H1 (cell line): ENCODE measurements around the gene TCF7L2. TPM values are rescaled to one million over a fixed set of nuclear protein-coding genes. Genes with fewer than 3 reads are reported as not detected.

Source experiments
- CTCF ChIA-PET: fragments of 300-600 bp; sonication (Branson Sonifier 250); formaldehyde crosslinking; loops from one replicate; lab custom pipeline; 2021; ENCODE audit not compliant: partially characterized antibody; lab: Charles Lee
- POLR2A ChIA-PET: fragments of 300-600 bp; sonication (Branson Sonifier 250); formaldehyde crosslinking; loops from one replicate; lab custom pipeline; 2021; ENCODE audit warnings: inconsistent platforms; ENCODE audit not compliant: partially characterized antibody; lab: Charles Lee
- DNase-seq, 2 experiments: peaks; one replicate each; pipeline versions ENCODE4 v3.0.0 to v3.0.0-alpha.2; 2010 to 2022; ENCODE audit warnings: low spot score in 2 of 2, low read depth in 1 of 2, mixed read lengths in 1 of 2
- FAIRE-seq: peaks from 2 replicates; lab custom pipeline; 2011; peaks lifted over from hg19 to GRCh38; lab: Jason Lieb, UNC
- H2AFZ ChIP-seq: 2 replicates; pipeline ENCODE4 v1.8.1; 2012; ENCODE audit warnings: low read length, inconsistent platforms
- H2AK5ac ChIP-seq: 2 replicates; pipeline ENCODE4 v1.6.1; 2013; ENCODE audit warnings: low read depth, low read length
- H2BK120ac ChIP-seq: replicated peaks from 2 replicates; pipeline ENCODE3; 2013; ENCODE audit warnings: low read depth, low read length, inconsistent platforms
- H2BK12ac ChIP-seq: 2 replicates; pipeline ENCODE4 v1.6.1; 2013; ENCODE audit warnings: low read depth, low read length
- H2BK15ac ChIP-seq: 2 replicates; pipeline ENCODE4 v1.6.1; 2013; ENCODE audit warnings: low read length
- H2BK20ac ChIP-seq: 2 replicates; pipeline ENCODE4 v1.6.1; 2013; ENCODE audit warnings: low read length
- H2BK5ac ChIP-seq: 2 replicates; pipeline ENCODE4 v1.6.1; 2013; ENCODE audit warnings: low read depth, low read length
- H3K14ac ChIP-seq: 2 replicates; pipeline ENCODE4 v1.6.1; 2013; ENCODE audit warnings: inconsistent platforms; ENCODE audit not compliant: insufficient read length
- H3K18ac ChIP-seq: 2 replicates; pipeline ENCODE4 v1.6.1; 2013; ENCODE audit warnings: low read length; ENCODE audit errors: extremely low read depth
- H3K23ac ChIP-seq: 2 replicates; pipeline ENCODE4 v1.6.1; 2013; ENCODE audit warnings: inconsistent platforms; ENCODE audit not compliant: insufficient read length
- H3K23me2 ChIP-seq: 2 replicates; pipeline ENCODE4 v1.6.1; 2013; ENCODE audit warnings: low read depth, low read length
- H3K27ac ChIP-seq: 2 replicates; pipeline ENCODE4 v1.6.1; 2011; ENCODE audit warnings: low read depth, low read length, inconsistent platforms
- H3K27me3 ChIP-seq, 4 experiments: replicated peaks in 1 of 4; 1 replicate in 1 of 4; 2 replicates in 3 of 4; pipeline versions ENCODE4 v1.6.1 to v1.8.1; 2011 to 2013; ENCODE audit warnings: low read length in 3 of 4, mild to moderate bottlenecking in 3 of 4, inconsistent platforms in 2 of 4, mixed read lengths in 2 of 4, moderate library complexity in 1 of 4; ENCODE audit not compliant: control insufficient read depth in 3 of 4, insufficient read depth in 3 of 4; ENCODE audit errors: extremely low read depth in 1 of 4
- H3K36me3 ChIP-seq, 4 experiments: 2 replicates each; pipeline versions ENCODE4 v1.6.1 to v1.8.1; 2011 to 2013; ENCODE audit warnings: mild to moderate bottlenecking in 4 of 4, low read length in 3 of 4, moderate library complexity in 2 of 4, control low read depth in 1 of 4, inconsistent platforms in 1 of 4; ENCODE audit not compliant: insufficient read depth in 4 of 4, control insufficient read depth in 2 of 4
- H3K4ac ChIP-seq: replicated peaks from 2 replicates; pipeline ENCODE3; 2013; ENCODE audit warnings: low read length, low read depth, mixed read lengths, inconsistent platforms; ENCODE audit not compliant: insufficient read length
- H3K4me1 ChIP-seq, 4 experiments: replicated peaks in 1 of 4; 1 replicate in 1 of 4; 2 replicates in 3 of 4; pipeline versions ENCODE4 v1.6.1 to v1.8.1; 2011 to 2013; ENCODE audit warnings: low read length in 3 of 4, inconsistent platforms in 2 of 4, mixed read lengths in 1 of 4; ENCODE audit not compliant: insufficient read depth in 4 of 4, control insufficient read depth in 3 of 4
- H3K4me2 ChIP-seq, 2 experiments: 2 replicates each; pipeline versions ENCODE4 v1.6.1 to v1.8.1; 2011 to 2013; ENCODE audit warnings: low read depth in 2 of 2, low read length in 2 of 2, control low read depth in 1 of 2, inconsistent platforms in 1 of 2, mild to moderate bottlenecking in 1 of 2; ENCODE audit not compliant: insufficient read depth in 1 of 2
- H3K4me3 ChIP-seq, 4 experiments: fragments of 200-600, 300-600 bp in 1 of 4; sonication (generic), shearing (Covaris generic), sonication (Bioruptor Twin) in 1 of 4; 2 replicates each; pipeline versions ENCODE4 v1.5.1 to v1.8.1; 2011 to 2016; ENCODE audit warnings: low read length in 4 of 4, low read depth in 3 of 4, control low read depth in 2 of 4, inconsistent platforms in 2 of 4, mild to moderate bottlenecking in 2 of 4, mixed read lengths in 1 of 4, moderate library complexity in 1 of 4; ENCODE audit not compliant: insufficient read depth in 2 of 4; ENCODE audit errors: extremely low read depth in 1 of 4
- H3K56ac ChIP-seq: replicated peaks from 2 replicates; pipeline ENCODE3; 2013; ENCODE audit warnings: low read depth, mild to moderate bottlenecking, mixed read lengths, low read length, inconsistent platforms; ENCODE audit not compliant: insufficient read length
- H3K79me1 ChIP-seq: 2 replicates; pipeline ENCODE4 v1.6.1; 2013; ENCODE audit warnings: low read depth, low read length, control low read depth
- H3K79me2 ChIP-seq, 2 experiments: 2 replicates each; pipeline versions ENCODE4 v1.6.1 to v1.8.1; 2012 to 2013; ENCODE audit warnings: low read length in 2 of 2, mild to moderate bottlenecking in 2 of 2, inconsistent platforms in 1 of 2; ENCODE audit not compliant: insufficient read depth in 2 of 2, control insufficient read depth in 1 of 2
- H3K9ac ChIP-seq, 4 experiments: replicated peaks in 1 of 4; 1 replicate in 1 of 4; 2 replicates in 3 of 4; pipeline versions ENCODE4 v1.6.1 to v1.8.1; 2011 to 2013; ENCODE audit warnings: low read depth in 3 of 4, low read length in 3 of 4, control low read depth in 2 of 4, mild to moderate bottlenecking in 2 of 4, moderate library complexity in 2 of 4, inconsistent platforms in 1 of 4; ENCODE audit errors: extremely low read depth in 1 of 4
- H3K9me3 ChIP-seq, 2 experiments: 2 replicates each; pipeline versions ENCODE4 v1.6.1 to v1.8.1; 2012 to 2013; ENCODE audit warnings: mild to moderate bottlenecking in 2 of 2, moderate library complexity in 2 of 2, control low read depth in 1 of 2, inconsistent platforms in 1 of 2, low read depth in 1 of 2, low read length in 1 of 2, mixed read lengths in 1 of 2; ENCODE audit not compliant: insufficient read depth in 2 of 2
- H4K20me1 ChIP-seq, 2 experiments: replicated peaks in 1 of 2; 2 replicates each; pipeline versions ENCODE3 to v1.8.1; 2011 to 2013; ENCODE audit warnings: inconsistent platforms in 2 of 2, low read length in 2 of 2, mild to moderate bottlenecking in 1 of 2; ENCODE audit not compliant: insufficient read depth in 2 of 2, control insufficient read depth in 1 of 2
- H4K5ac ChIP-seq: 2 replicates; pipeline ENCODE4 v1.6.1; 2013; ENCODE audit warnings: low read length, low read depth, mixed read lengths, inconsistent platforms; ENCODE audit not compliant: insufficient read length
- H4K8ac ChIP-seq: 2 replicates; pipeline ENCODE4 v1.8.0; 2013; ENCODE audit warnings: mild to moderate bottlenecking, moderate library complexity, low read length, inconsistent platforms; ENCODE audit not compliant: insufficient read depth; ENCODE audit errors: extremely low read depth
- H4K91ac ChIP-seq: replicated peaks from 2 replicates; pipeline ENCODE3; 2013; ENCODE audit warnings: low read length, mixed read lengths, inconsistent platforms; ENCODE audit not compliant: insufficient read length
- CEBPB ChIP-seq: IDR thresholded peaks from 2 replicates; pipeline ENCODE4 v1.6.1; 2012; ENCODE audit warnings: low read depth, low read length
- WGBS, 2 experiments: shearing (Covaris generic) in 1 of 2; methylation state at CpG; one replicate each; pipeline versions ENCODE4 v1.1.6 to v1.1.7; 2013 to 2015; ENCODE audit warnings: low lambda C conversion rate in 2 of 2, mixed read lengths in 2 of 2, inconsistent platforms in 1 of 2, low coverage in 1 of 2, missing lambda C conversion rate in 1 of 2; ENCODE audit not compliant: insufficient replicate concordance in 2 of 2, insufficient coverage in 1 of 2, insufficient read length in 1 of 2; ENCODE audit errors: extremely low coverage in 1 of 2, missing lambda C conversion rate in 1 of 2; 5-methylcytosine and 5-hydroxymethylcytosine counted together
- polyA plus RNA-seq, 7 experiments: library from polyadenylated mRNA; depleted of rRNA in 3 of 7; stranded (reverse) in 5 of 7; unstranded in 2 of 7; fragments of >200 nt in 5 of 7; fragments of 200-250 nt in 2 of 7; gene quantifications; 1 replicate in 5 of 7; 2 replicates in 1 of 7; 4 replicates in 1 of 7; pipeline versions ENCODE4 v1.2.1 to v1.2.3, GENCODE V29; 2011 to 2013; ENCODE audit warnings: missing spikeins in 2 of 7, mixed read lengths in 2 of 7
- total RNA-seq: library from RNA; stranded (reverse); fragmentation: NEBNext Ultra II Directional; extraction: Animal tissue kit (Norgen Biotek cat#: 25700); gene quantifications from 2 replicates; pipeline ENCODE4 v1.2.1, GENCODE V29; 2021

The TCF7L2 gene
- total and polyA plus RNA-seq, 2 of the 8 experiments (the other 6 are each of a cell fraction or from before 2014, with no cell fraction given), result 33.9 to 67.3 TPM

- WGBS, 2 experiments, result 76% methylated on average over 5 of the region's 5 CpGs; no CpG with 5 or more reads in 1 of the 2 experiments
- no peak overlapping the region for H2BK15ac ChIP-seq
Observed at GRCh38 chr10:113049881-113050280, 99.8 kb downstream of the TCF7L2 start.

More at GRCh38 chr10:113049881-113050280, 99.8 kb downstream of the TCF7L2 start:
- peaks cover 1% of the 10 kb centered on the region; the same call in 1 of the 2 replicates for H3K23me2 ChIP-seq
- no peak overlapping the region for H4K91ac ChIP-seq
- peaks cover 22 to 35% of the 10 kb centered on the region in 2 experiments for H4K20me1 ChIP-seq
- no peak overlapping the region for H3K23ac ChIP-seq
- CTCF ChIA-PET, result interaction anchor here (1.0 to 1.5 kb wide), 4 partner anchors 14 to 77 kb away, joined by 3 to 5 read pairs (median 4); no protein-coding TSS in a partner anchor
- H2AK5ac ChIP-seq, result no peak overlapping the region
- H3K79me1 ChIP-seq, result peaks cover 19% of the 10 kb centered on the region
- no peak overlapping the region; a peak in 1 of 7 replicates for H3K9ac ChIP-seq
- FAIRE-seq, result no peak
- H3K56ac ChIP-seq, result no peak overlapping the region
- POLR2A ChIA-PET, result interaction anchor here (0.5 to 2.3 kb wide), 4 partner anchors 12 to 110 kb away, joined by 3 to 10 read pairs (median 4); partner anchors contain the start of gene TCF7L2
- H2BK5ac ChIP-seq, result no peak overlapping the region
- no peak overlapping the region for H3K4ac ChIP-seq
- no peaks in the 10 kb centered on the region for H3K27me3 ChIP-seq
- no peak for TF ChIP-seq CEBPB
- TF ChIP-seq, all 59 proteins: peak for 0
- H3K36me3 ChIP-seq, result no peaks in the 10 kb centered on the region; a peak in 1 of 8 replicates
- no peak overlapping the region for H3K4me2 ChIP-seq
- H4K8ac ChIP-seq, result no peak overlapping the region; the same call in 1 of the 2 replicates
- H4K5ac ChIP-seq, result no peak overlapping the region
- H2BK12ac ChIP-seq, result no peak overlapping the region
- no peak overlapping the region for H3K27ac ChIP-seq
- no peak overlapping the region for H2BK120ac ChIP-seq
- no peak overlapping the region for H2AFZ ChIP-seq
- H3K9me3 ChIP-seq, result no peaks in the 10 kb centered on the region
- H3K4me1 ChIP-seq, result peaks cover 9 to 42% (median 38%) of the 10 kb centered on the region in 4 experiments
- no peak overlapping the region for H2BK20ac ChIP-seq
- no peak for DNase-seq
- H3K79me2 ChIP-seq, result peaks cover 9 to 93% of the 10 kb centered on the region in 2 experiments; a peak in 3 of 4 replicates
- no peak overlapping the region for H3K4me3 ChIP-seq
- no peak overlapping the region for H3K18ac ChIP-seq
- no peak overlapping the region for H3K14ac ChIP-seq
